Spleen (tissue), 11 donors: ENCODE results near the gene DIDO1. TPM values are rescaled to one million over a fixed set of nuclear protein-coding genes. Genes with fewer than 3 reads are reported as not detected.

Source experiments
- DNase-seq: peaks from one replicate; pipeline ENCODE4 v3.0.0-alpha.2; 2020
- H3K27ac ChIP-seq, 8 donors: fragments of 200-600 bp; sonication (generic) in 7 of 8; 1 replicate in 4 of 8; 2 replicates in 4 of 8; pipeline versions ENCODE4 v1.5.0 to v1.8.0; 2016 to 2021; ENCODE audit warnings: inconsistent platforms in 4 of 8, mild to moderate bottlenecking in 4 of 8, moderate library complexity in 1 of 8
- H3K27me3 ChIP-seq, 7 donors: fragments of 200-600 bp; sonication (generic) in 6 of 7; replicated peaks in 1 of 7; 1 replicate in 4 of 7; 2 replicates in 3 of 7; pipeline versions ENCODE4 v1.5.0 to v1.8.0; 2016 to 2021; ENCODE audit warnings: inconsistent platforms in 3 of 7, mild to moderate bottlenecking in 1 of 7
- H3K36me3 ChIP-seq, 6 donors: fragments of 200-600 bp; sonication (generic) in 5 of 6; 1 replicate in 4 of 6; 2 replicates in 2 of 6; pipeline versions ENCODE4 v1.5.0 to v1.8.0; 2016 to 2021; ENCODE audit warnings: inconsistent platforms in 2 of 6
- H3K4me1 ChIP-seq, 6 donors: fragments of 200-600 bp; sonication (generic) in 5 of 6; 1 replicate in 3 of 6; 2 replicates in 3 of 6; pipeline versions ENCODE4 v1.5.0 to v1.8.0; 2016 to 2021; ENCODE audit warnings: inconsistent platforms in 3 of 6
- H3K4me3 ChIP-seq, 8 donors: fragments of 200-600 bp; sonication (generic) in 7 of 8; 1 replicate in 4 of 8; 2 replicates in 4 of 8; pipeline versions ENCODE4 v1.5.0 to v1.8.0; 2016 to 2021; ENCODE audit warnings: inconsistent platforms in 4 of 8, mild to moderate bottlenecking in 4 of 8, moderate library complexity in 2 of 8
- H3K9me3 ChIP-seq, 8 donors: fragments of 200-600 bp; sonication (generic) in 7 of 8; 1 replicate in 4 of 8; 2 replicates in 4 of 8; pipeline versions ENCODE4 v1.5.0 to v1.8.0; 2016 to 2021; ENCODE audit warnings: inconsistent platforms in 4 of 8
- POLR2A ChIP-seq, 3 donors: fragments of 450-650 bp; IDR thresholded peaks; one replicate each; pipeline ENCODE4 v1.5.1; 2017; ENCODE audit warnings: antibody characterized with exemption in 3 of 3, mild to moderate bottlenecking in 1 of 3
- POLR2AphosphoS5 ChIP-seq, 3 donors: sonication (generic); formaldehyde crosslinking; IDR thresholded peaks; one replicate each; pipeline ENCODE4 v1.5.1; 2017; ENCODE audit warnings: antibody characterized with exemption in 3 of 3
- WGBS, 5 donors: extraction: QIAGEN DNeasy Blood & Tissue Kit in 3 of 5; methylation state at CpG; one replicate each; pipeline versions ENCODE4 v1.1.5 to v1.1.7; 2013 to 2018; 5-methylcytosine and 5-hydroxymethylcytosine counted together
- intact Hi-C: fragments of 100-400 bp; cut with DNase I; formaldehyde crosslinking; loops from one replicate; pipeline ENCODE4 v1.15.0; 2023; ENCODE audit warnings: low total_unique reads
- polyA plus RNA-seq, 3 donors: library from polyadenylated mRNA; stranded (reverse); fragments of 200-250 nt; gene quantifications; one replicate each; pipeline ENCODE4 v1.2.1, GENCODE V29; 2013
- total RNA-seq, 7 donors: library from RNA; depleted of rRNA in 3 of 7; stranded (reverse); fragments of >200 nt in 3 of 7; fragmentation: NEBNext Ultra II Directional in 4 of 7; extraction: Animal tissue kit (Norgen Biotek cat#: 25700) in 4 of 7; gene quantifications; one replicate each; pipeline versions ENCODE4 v1.1.0 to v1.2.1, GENCODE V29; 2016 to 2021
- TF ChIP-seq, protein P1 (sequence below), 11 experiments: fragments of 200-600 bp in 7 of 11; fragments of 450-650 bp in 4 of 11; sonication (generic) in 4 of 11; IDR thresholded peaks in 8 of 11; conservative IDR thresholded peaks in 3 of 11; 1 replicate in 7 of 11; 2 replicates in 4 of 11; pipeline versions ENCODE4 v1.4.0 to v1.8.0; 2016 to 2021; ENCODE audit warnings: antibody characterized with exemption in 11 of 11, inconsistent platforms in 4 of 11, mild to moderate bottlenecking in 1 of 11
- donor health status: healthy with polysubstance abuse.
- donor health status: DM: no; HTN: no; CAD: no; lungs with moderate emphysema.
- donor health status: DM: no; HTN: no; CAD: no.
- donor health status: Bipolar disorder and iron deficiency.
- donor health status: healthy.
- donor health status: DM: no; HTN: no; CAD: no.
- donor health status: DM: yes; HTN: yes; CAD: no.

DIDO1 gene
- total and polyA plus RNA-seq, 10 donors: 17.4 to 79.6 (median 66.9) TPM

DNA sequence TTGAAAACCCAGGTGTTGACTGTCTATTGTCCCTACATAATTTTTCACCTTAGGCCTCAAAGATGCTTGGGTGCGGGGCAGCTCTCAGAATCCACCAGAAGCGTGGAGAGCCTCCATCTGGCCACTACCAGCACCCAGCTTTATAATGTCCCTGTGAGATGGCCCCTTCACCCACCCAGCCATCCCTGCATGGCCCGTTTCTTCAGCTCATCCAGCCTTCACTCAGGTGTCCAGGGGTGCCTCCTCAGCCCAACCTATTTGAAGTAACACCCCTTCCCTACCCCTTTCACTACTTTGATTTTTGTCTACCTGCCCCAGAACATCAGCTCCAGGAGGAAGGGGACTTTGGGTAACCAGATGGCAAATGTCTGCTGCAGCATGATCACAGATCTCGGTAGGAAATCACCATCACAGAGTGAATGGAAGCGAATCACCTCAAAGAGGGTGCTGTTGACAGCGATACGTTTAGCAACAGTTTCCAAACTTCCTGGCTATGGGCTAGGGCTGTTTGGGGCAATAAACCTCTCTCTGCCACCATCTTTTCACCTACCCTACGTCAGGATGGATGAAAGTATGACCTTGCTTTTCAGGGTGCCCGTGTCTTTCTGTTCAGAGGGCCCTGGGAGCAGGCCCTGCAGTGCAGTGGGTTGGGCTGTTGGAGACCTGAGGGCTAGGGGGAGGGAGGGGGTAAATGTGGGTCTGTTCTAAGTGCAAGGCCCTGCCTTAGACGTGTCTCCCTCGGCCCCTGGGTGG is 25.0 kb upstream of the DIDO1 start:
- TF ChIP-seq, protein P1, sequence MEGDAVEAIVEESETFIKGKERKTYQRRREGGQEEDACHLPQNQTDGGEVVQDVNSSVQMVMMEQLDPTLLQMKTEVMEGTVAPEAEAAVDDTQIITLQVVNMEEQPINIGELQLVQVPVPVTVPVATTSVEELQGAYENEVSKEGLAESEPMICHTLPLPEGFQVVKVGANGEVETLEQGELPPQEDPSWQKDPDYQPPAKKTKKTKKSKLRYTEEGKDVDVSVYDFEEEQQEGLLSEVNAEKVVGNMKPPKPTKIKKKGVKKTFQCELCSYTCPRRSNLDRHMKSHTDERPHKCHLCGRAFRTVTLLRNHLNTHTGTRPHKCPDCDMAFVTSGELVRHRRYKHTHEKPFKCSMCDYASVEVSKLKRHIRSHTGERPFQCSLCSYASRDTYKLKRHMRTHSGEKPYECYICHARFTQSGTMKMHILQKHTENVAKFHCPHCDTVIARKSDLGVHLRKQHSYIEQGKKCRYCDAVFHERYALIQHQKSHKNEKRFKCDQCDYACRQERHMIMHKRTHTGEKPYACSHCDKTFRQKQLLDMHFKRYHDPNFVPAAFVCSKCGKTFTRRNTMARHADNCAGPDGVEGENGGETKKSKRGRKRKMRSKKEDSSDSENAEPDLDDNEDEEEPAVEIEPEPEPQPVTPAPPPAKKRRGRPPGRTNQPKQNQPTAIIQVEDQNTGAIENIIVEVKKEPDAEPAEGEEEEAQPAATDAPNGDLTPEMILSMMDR (IDR thresholded peaks at IDR 0.05 in 8 of 11, conservative IDR thresholded peaks at IDR 0.05 in 3 of 11): no peak
- TF ChIP-seq POLR2AphosphoS5 (IDR thresholded peaks at IDR 0.05) (no peak), POLR2A (IDR thresholded peaks at IDR 0.05) (no peak)
- peak overlapping the region in 3 of 8 donors; percentile 84 to 92 (median 87) for H3K27ac ChIP-seq
- intact Hi-C loops: no loop called here
- peak overlapping the region in 1 of 8 donors; percentile 48 for H3K4me3 ChIP-seq
- DNase-seq: no peak
- H3K9me3 ChIP-seq: no peaks in the 10 kb centered on the region
- H3K27me3 ChIP-seq: no peaks in the 10 kb centered on the region
- 73 to 94% (median 86%) methylated on average over 9 to 11 of the region's 11 CpGs for WGBS, 5 donors
- peaks cover 0 to 51% (median 29%) of the 10 kb centered on the region in 6 donors for H3K36me3 ChIP-seq
- H3K4me1 ChIP-seq: peaks cover 22 to 58% (median 39%) of the 10 kb centered on the region in 6 donors

DNA sequence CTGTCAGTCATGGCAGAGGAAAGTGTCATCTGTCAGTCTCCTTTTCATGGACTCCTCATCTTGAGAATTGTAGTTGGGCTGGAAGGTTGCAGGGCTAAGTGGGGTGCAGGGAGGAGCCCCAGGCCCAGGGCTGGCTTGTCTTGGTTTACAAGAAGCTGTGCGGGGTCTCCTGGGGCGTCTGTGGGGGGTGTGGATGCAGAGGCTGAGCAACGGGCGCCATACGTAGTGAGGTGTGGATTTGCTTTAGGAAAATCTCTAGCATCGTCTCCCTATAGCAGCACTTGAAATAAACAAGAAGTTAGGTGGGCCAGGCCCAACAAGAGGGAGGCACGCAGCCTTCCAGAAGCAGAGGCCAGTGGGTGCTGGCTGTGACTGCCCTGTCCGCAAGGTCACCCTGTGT is 24.4 kb upstream of the DIDO1 start:
- TF ChIP-seq POLR2AphosphoS5 (IDR thresholded peaks at IDR 0.05) (no peak), POLR2A (IDR thresholded peaks at IDR 0.05) (no peak)
- TF ChIP-seq, protein P1 (IDR thresholded peaks at IDR 0.05 in 8 of 11, conservative IDR thresholded peaks at IDR 0.05 in 3 of 11): no peak
- H3K4me1 ChIP-seq: peaks cover 22 to 53% (median 37%) of the 10 kb centered on the region in 6 donors
- no peak overlapping the region for H3K27ac ChIP-seq
- 95 to 99% (median 95%) methylated on average over 8 of the region's 8 CpGs for WGBS, 5 donors
- peaks cover 0 to 52% (median 34%) of the 10 kb centered on the region in 6 donors for H3K36me3 ChIP-seq
- H3K9me3 ChIP-seq: no peaks in the 10 kb centered on the region
- H3K4me3 ChIP-seq: no peak overlapping the region
- no peaks in the 10 kb centered on the region for H3K27me3 ChIP-seq
- no peak for DNase-seq
- intact Hi-C loops: no loop called here

DNA sequence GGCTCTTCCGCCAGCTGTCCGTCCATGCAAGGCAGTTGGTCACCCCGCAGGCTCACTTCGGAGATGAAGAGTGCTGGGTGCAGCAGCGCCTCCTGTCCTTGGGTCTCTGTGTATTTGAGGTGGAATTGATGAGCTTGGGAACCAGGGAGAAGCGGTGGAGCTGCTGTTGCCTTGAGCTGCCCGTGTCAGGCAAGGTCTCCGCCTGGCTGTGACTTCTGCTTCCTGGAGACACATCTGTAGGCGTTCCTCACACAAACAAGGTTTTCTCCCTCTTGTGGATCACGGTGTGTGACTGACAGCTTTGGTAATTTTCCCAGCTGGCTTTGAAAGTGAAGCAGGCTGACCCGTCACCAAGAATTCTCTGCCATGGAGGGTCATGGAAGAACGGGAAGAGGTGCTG is 23.7 kb upstream of the DIDO1 start:
- TF ChIP-seq POLR2AphosphoS5 (IDR thresholded peaks at IDR 0.05) (no peak), POLR2A (IDR thresholded peaks at IDR 0.05) (no peak)
- TF ChIP-seq, protein P1 (IDR thresholded peaks at IDR 0.05 in 8 of 11, conservative IDR thresholded peaks at IDR 0.05 in 3 of 11): no peak
- no peaks in the 10 kb centered on the region for H3K9me3 ChIP-seq
- intact Hi-C loops: no loop called here
- H3K4me3 ChIP-seq: no peak overlapping the region
- H3K27me3 ChIP-seq: no peaks in the 10 kb centered on the region
- peaks cover 21 to 45% (median 33%) of the 10 kb centered on the region in 6 donors for H3K4me1 ChIP-seq
- DNase-seq: peak; percentile 32
- 85 to 93% (median 89%) methylated on average over 12 of the region's 12 CpGs for WGBS, 5 donors
- H3K27ac ChIP-seq: no peak overlapping the region
- H3K36me3 ChIP-seq: peaks cover 0 to 60% (median 42%) of the 10 kb centered on the region in 6 donors

DNA sequence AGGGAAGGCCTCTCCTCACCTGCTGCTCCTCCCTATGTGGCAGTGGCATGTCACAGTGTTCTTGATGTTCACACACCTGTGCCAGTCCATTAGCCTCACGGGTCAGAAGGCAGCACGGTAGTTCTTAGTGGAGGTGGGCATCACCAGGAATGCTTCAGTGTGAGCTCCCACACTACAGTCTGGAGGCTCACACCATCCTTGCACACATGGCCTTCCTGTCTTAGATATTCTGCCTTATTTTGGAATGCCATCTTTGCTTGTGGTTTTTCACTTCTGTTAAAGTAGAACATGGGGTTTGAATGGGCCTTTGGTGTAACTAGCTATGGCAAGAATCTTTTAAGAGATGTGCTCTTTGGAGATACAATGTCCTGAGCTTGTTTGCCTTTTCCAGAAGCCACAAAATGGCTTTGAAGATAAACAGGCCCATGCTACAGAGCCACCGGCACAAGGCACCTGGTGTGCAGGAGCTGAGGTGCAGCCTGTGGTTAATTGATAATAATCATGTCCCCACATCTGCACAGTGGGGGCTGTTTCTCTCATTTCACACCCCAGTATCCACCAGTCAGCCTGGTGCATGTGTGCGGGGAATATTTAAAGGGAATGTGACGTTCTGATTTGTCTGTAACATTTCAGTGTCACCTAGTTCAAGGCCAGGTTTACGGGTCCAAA is 23.0 kb upstream of the DIDO1 start:
- Histone ChIP-seq H3K4me1 (peaks cover 15 to 38% (median 27%) of the 10 kb centered on the region in 6 donors), H3K27ac (no peak overlapping the region), H3K4me3 (no peak overlapping the region), H3K36me3 (peaks cover 0 to 67% (median 49%) of the 10 kb centered on the region in 6 donors), H3K27me3 (no peaks in the 10 kb centered on the region), H3K9me3 (no peaks in the 10 kb centered on the region)
- TF ChIP-seq, protein P1 (IDR thresholded peaks at IDR 0.05 in 8 of 11, conservative IDR thresholded peaks at IDR 0.05 in 3 of 11): no peak
- TF ChIP-seq POLR2A (IDR thresholded peaks at IDR 0.05) (no peak), POLR2AphosphoS5 (IDR thresholded peaks at IDR 0.05) (no peak)
- intact Hi-C loops: no loop called here
- DNase-seq: peak; percentile 18
- 94 to 98% (median 96%) methylated on average over 5 to 6 of the region's 6 CpGs for WGBS, 5 donors
